AG09319 (cell line): Measurements from ENCODE around the gene ALG14.

Experiments
- DNase-seq: peaks from one replicate; pipeline ENCODE4 v3.0.0-alpha.2; 2010; ENCODE audit warnings: low read depth; ENCODE audit errors: extremely low read depth
- CTCF ChIP-seq: IDR thresholded peaks from 2 replicates; pipeline ENCODE4 v1.5.1; 2011; ENCODE audit warnings: low read depth, mild to moderate bottlenecking, inconsistent platforms, low read length, moderate library complexity

ALG14 gene

GRCh38 chr1:94989911-94990473, 82.8 kb downstream of the ALG14 start:
- DNase-seq, result no peak
- no peak for TF ChIP-seq CTCF

DNA sequence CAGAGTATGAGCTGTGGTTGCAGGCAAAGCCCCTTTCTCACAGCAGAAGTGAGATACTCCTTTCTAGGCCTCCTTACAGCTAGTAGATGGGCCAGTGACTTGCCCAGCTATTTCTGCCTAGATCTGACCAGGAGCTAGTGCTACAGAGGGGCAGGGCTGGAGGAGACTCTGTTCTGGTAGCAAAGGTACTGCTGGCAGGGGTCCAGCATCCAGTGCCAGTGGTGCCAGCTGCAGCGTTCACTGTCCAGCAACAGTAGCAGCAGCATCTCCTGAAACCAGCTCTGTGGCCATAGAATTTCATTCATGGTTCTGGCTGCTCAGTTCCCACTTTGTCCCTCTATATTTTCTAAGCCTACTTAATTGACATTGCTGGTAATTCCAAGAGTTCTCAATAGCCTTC, 83.4 kb downstream of the ALG14 start:
- TF ChIP-seq CTCF, result no peak
- DNase-seq, result no peak

GRCh38 chr1:94988356-94988755, 84.4 kb downstream of the ALG14 start:
- DNase-seq, result no peak
- TF ChIP-seq CTCF, result no peak

DNA sequence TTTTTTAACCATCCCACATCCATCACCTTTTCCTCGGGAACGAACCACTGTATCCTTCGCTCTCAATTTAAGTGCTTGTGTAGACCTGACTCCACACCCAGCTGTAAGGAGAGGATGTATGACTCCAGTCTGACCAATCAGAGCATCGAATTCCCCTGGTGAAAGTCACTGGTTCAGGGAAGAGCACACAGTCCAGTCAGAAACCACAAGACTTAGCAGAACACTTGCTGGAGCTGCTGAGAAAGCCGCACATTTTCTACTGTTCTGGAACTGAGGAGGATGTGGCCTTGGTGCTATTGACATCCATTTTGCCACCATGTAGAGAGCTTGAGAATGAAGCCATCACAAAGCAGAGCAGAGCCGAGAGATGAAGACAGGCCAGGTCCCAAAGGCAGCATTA, 86.0 kb downstream of the ALG14 start:
- no peak for DNase-seq
- no peak for TF ChIP-seq CTCF

DNA sequence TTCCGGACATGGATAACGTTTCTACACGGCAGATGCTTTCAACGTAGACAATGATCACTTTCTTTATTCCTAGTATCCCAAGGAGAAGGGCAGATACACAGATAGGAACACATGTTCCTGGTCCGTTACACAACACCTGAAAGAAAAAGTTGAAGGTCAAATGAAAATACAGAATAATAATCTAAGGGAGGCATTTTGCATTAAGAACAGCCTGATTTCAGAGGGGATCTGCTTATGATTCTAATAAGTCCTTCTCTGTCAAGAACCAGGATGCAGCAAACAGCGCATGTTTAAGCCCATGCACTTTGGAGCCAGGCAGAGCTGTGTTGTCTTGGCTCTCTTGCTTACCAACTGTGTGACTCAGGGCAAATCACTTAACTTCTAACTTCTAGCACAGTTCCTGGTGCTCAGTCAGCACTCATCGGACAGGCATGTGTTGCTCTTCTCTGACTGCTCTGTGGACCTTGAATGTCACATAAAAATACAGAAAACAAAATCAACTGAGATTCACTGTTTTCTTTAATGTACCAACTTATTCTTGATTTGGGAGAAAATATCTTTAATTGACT, 89.5 kb downstream of the ALG14 start:
- DNase-seq, result no peak
- no peak for TF ChIP-seq CTCF

- DNase-seq, result no peak
- TF ChIP-seq CTCF, result no peak
These were observed 90.4 kb downstream of the ALG14 start for GRCh38 chr1:94982398-94982797.

DNA sequence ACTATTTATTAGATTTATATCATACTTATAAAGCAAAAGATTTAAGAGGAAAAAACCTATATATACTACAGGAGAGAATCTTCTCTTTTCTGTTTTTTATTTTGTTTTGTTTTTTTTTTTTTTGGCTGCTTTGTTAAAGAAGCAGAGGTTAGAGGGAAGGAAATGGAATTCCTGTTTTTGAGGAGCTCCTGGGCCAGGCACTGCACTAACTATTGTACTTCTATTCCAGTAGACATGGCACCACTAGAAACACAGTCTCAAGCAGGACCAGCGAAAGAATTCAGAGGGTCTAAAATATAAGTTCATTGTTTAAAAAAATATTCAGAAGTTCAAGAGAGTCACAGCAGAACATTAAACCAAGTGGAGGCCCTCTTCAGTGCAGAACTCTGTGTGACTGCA, 91.2 kb downstream of the ALG14 start:
- TF ChIP-seq CTCF, result no peak
- DNase-seq, result no peak
